HepG2 (cell line): Measurements from ENCODE around the gene BCAS3. TPM values are rescaled to one million over a fixed set of nuclear protein-coding genes. Genes with fewer than 3 reads are reported as not detected.

Source experiments
- ATAC-seq: fragments of 200-7000 bp; cut with Tn5 transposase; 3 replicates; pipeline ENCODE4 v1.9.1; 2020; ENCODE audit warnings: mild to moderate bottlenecking, moderate library complexity
- BruUV-seq: library from RNA; stranded (reverse); fragments of 400-500 nt; replicated peaks from 2 replicates; lab custom pipeline; 2021; lab: Mats Ljungman, UMichigan
- CTCF ChIA-PET: fragments of 300-600 bp; formaldehyde crosslinking; extraction: SDS; loops from one replicate; lab custom pipeline; 2021; ENCODE audit warnings: low total read pairs, inconsistent platforms, low intra/inter-chr PET ratio; lab: Yijun Ruan, JAX
- POLR2A ChIA-PET: fragments of 350-600 bp; sonication (Branson Sonifier 250); formaldehyde crosslinking; loops from one replicate; lab custom pipeline; 2020; ENCODE audit warnings: antibody characterized with exemption, inconsistent platforms; lab: Yijun Ruan, JAX
- DNase-seq: peaks from one replicate; pipeline ENCODE4 v3.0.0-alpha.2; 2015; ENCODE audit warnings: low spot score
- FAIRE-seq: peaks from 3 replicates; lab custom pipeline; 2011; peaks lifted over from hg19 to GRCh38; lab: Jason Lieb, UNC
- H2AFZ ChIP-seq: one replicate; pipeline ENCODE4 v1.6.1; 2011; ENCODE audit warnings: low read length, inconsistent platforms
- H3K27ac ChIP-seq: fragments of 300-600 bp; 3 replicates; pipeline ENCODE4 v1.8.0; 2011; ENCODE audit warnings: mixed run types, mild to moderate bottlenecking, mixed read lengths, low read length, inconsistent platforms; ENCODE audit not compliant: insufficient read depth; ENCODE audit errors: extremely low read length
- H3K27me3 ChIP-seq, 2 experiments: fragments of 200-600 bp in 1 of 2; 2 replicates in 1 of 2; 3 replicates in 1 of 2; pipeline versions ENCODE4 v1.6.0 to v1.8.0; 2011; ENCODE audit warnings: low read length in 2 of 2, mild to moderate bottlenecking in 2 of 2, moderate library complexity in 2 of 2, inconsistent platforms in 1 of 2; ENCODE audit not compliant: insufficient read depth in 2 of 2, control insufficient read depth in 1 of 2
- H3K36me3 ChIP-seq, 2 experiments: fragments of 200-600 bp in 1 of 2; replicated peaks in 1 of 2; 2 replicates in 1 of 2; 3 replicates in 1 of 2; pipeline versions ENCODE4 v1.5.1 to v1.8.0; 2011; ENCODE audit warnings: low read length in 2 of 2, inconsistent platforms in 1 of 2; ENCODE audit not compliant: insufficient read depth in 2 of 2, control insufficient read depth in 1 of 2
- H3K4me1 ChIP-seq: 2 replicates; pipeline ENCODE4 v1.5.1; 2012; ENCODE audit warnings: low read length, inconsistent platforms; ENCODE audit not compliant: insufficient read depth
- H3K4me2 ChIP-seq: 2 replicates; pipeline ENCODE4 v1.6.0; 2011; ENCODE audit warnings: low read depth, low read length, inconsistent platforms
- H3K4me3 ChIP-seq, 3 experiments: fragments of 200-600 bp in 1 of 3; sonication (generic), shearing (Covaris generic) in 1 of 3; replicated peaks in 1 of 3; 2 replicates each; pipeline ENCODE4 v1.5.1; 2011 to 2016; ENCODE audit warnings: low read length in 3 of 3, inconsistent platforms in 2 of 3, low read depth in 2 of 3, mild to moderate bottlenecking in 2 of 3, control low read depth in 1 of 3, mixed read lengths in 1 of 3; ENCODE audit not compliant: insufficient read depth in 1 of 3
- H3K79me2 ChIP-seq: one replicate; pipeline ENCODE4 v1.6.1; 2011; ENCODE audit warnings: low read length, inconsistent platforms; ENCODE audit not compliant: insufficient read depth
- H3K9ac ChIP-seq: 2 replicates; pipeline ENCODE4 v1.6.0; 2011; ENCODE audit warnings: mild to moderate bottlenecking, low read depth, low read length, inconsistent platforms; ENCODE audit not compliant: insufficient read depth
- H3K9me3 ChIP-seq: 2 replicates; pipeline ENCODE4 v1.5.1; 2012; ENCODE audit warnings: mild to moderate bottlenecking, low read length
- H4K20me1 ChIP-seq: 2 replicates; pipeline ENCODE4 v1.6.0; 2011; ENCODE audit warnings: inconsistent platforms, mild to moderate bottlenecking, low read length, moderate library complexity; ENCODE audit not compliant: insufficient read depth
- DNMT1 ChIP-seq: sonication (generic); formaldehyde crosslinking; IDR thresholded peaks from 2 replicates; pipeline ENCODE4 v1.5.1; 2020; ENCODE audit warnings: mild to moderate bottlenecking, missing genetic modification reagents
- TBL1XR1 ChIP-seq: fragments of 150-350 bp; IDR thresholded peaks from 2 replicates; pipeline ENCODE4 v1.6.1; 2014; ENCODE audit warnings: borderline replicate concordance, low read length; ENCODE audit not compliant: partially characterized antibody
- ZNF430 ChIP-seq: sonication (generic); formaldehyde crosslinking; IDR thresholded peaks from 2 replicates; pipeline ENCODE4 v1.9.0; 2021; ENCODE audit warnings: mild to moderate bottlenecking, missing genetic modification reagents
- ZNF605 ChIP-seq: sonication (generic); formaldehyde crosslinking; IDR thresholded peaks from 2 replicates; pipeline ENCODE4 v1.8.0; 2022; ENCODE audit warnings: mild to moderate bottlenecking, missing genetic modification reagents
- WGBS: methylation state at CpG from one replicate; pipeline ENCODE4 v1.1.6; 2017; ENCODE audit warnings: low lambda C conversion rate; 5-methylcytosine and 5-hydroxymethylcytosine counted together
- in situ Hi-C: cut with HindIII; loops from 2 replicates; pipeline ENCODE4 v1.10.0; 2017; ENCODE audit warnings: low pct_unique_long_range_greater_than_20kb; ENCODE audit not compliant: extremely low pct_ligation_motif_present
- intact Hi-C: fragments of 100-400 bp; cut with micrococcal nuclease; formaldehyde crosslinking; loops from one replicate; pipeline ENCODE4 v1.10.0; 2022; ENCODE audit not compliant: unreplicated experiment
- polyA plus RNA-seq, 8 experiments: library from polyadenylated mRNA; depleted of rRNA in 3 of 8; stranded (reverse) in 7 of 8; unstranded in 1 of 8; fragments of >200 nt; fragmentation: Illumina TruSeq in 4 of 8; extraction: Trizol in 4 of 8; gene quantifications; 2 replicates each; pipeline versions ENCODE4 v1.2.1 to v1.2.3, GENCODE V29; 2011 to 2016; ENCODE audit warnings: low read depth in 4 of 8, missing spikeins in 1 of 8, mixed read lengths in 1 of 8; ENCODE audit not compliant: insufficient read depth in 1 of 8
- total RNA-seq, 5 experiments: library from RNA; depleted of rRNA; stranded (reverse); fragments of >200 nt; fragmentation: Illumina TruSeq; extraction: Trizol; gene quantifications; 2 replicates each; pipeline ENCODE4 v1.2.3, GENCODE V29; 2016; ENCODE audit warnings: low read depth in 1 of 5
- TF ChIP-seq, protein P1 (sequence below): sonication (generic); formaldehyde crosslinking; IDR thresholded peaks from 2 replicates; pipeline ENCODE4 v1.5.1; 2020; ENCODE audit warnings: mild to moderate bottlenecking, missing genetic modification reagents, borderline replicate concordance
- TF ChIP-seq, protein P2 (sequence below): sonication (generic); formaldehyde crosslinking; IDR thresholded peaks from 2 replicates; pipeline ENCODE4 v1.4.0; 2020; ENCODE audit warnings: missing genetic modification reagents
- TF ChIP-seq, protein P3 (sequence below): sonication (generic); formaldehyde crosslinking; IDR thresholded peaks from 2 replicates; pipeline ENCODE4 v1.8.1; 2022; ENCODE audit warnings: mild to moderate bottlenecking, missing genetic modification reagents

The BCAS3 gene
- total and polyA plus RNA-seq, 2 of the 13 experiments (the other 11 are each of a cell fraction or from before 2014, with no cell fraction given) = 10.7 to 11.2 TPM

- intact Hi-C loops = no loop called here
- 95% methylated on average over 13 of the region's 13 CpGs for WGBS
- H3K27me3 ChIP-seq = no peaks in the 10 kb centered on the region
- ChIA-PET CTCF (no interaction called here), POLR2A (interaction anchor here (1.1 kb wide), 1 partner anchor 9 kb away, joined by 3 read pairs; no protein-coding TSS in a partner anchor)
- peaks cover 55% of the 10 kb centered on the region for H3K4me1 ChIP-seq
- no peaks in the 10 kb centered on the region for H4K20me1 ChIP-seq
- no peak for FAIRE-seq
- no peaks in the 10 kb centered on the region for H3K9me3 ChIP-seq
- no peak overlapping the region for H3K9ac ChIP-seq
- no peak for ATAC-seq
- in situ Hi-C loops = no loop called here
- H2AFZ ChIP-seq = no peak overlapping the region
- no TSS peak for BruUV-seq
- no peak overlapping the region for H3K4me2 ChIP-seq
- H3K79me2 ChIP-seq = no peaks in the 10 kb centered on the region
- no peak overlapping the region for H3K27ac ChIP-seq
- DNase-seq = no peak
- H3K36me3 ChIP-seq = no peaks in the 10 kb centered on the region
- no peak overlapping the region for H3K4me3 ChIP-seq
- TF ChIP-seq, protein P1, sequence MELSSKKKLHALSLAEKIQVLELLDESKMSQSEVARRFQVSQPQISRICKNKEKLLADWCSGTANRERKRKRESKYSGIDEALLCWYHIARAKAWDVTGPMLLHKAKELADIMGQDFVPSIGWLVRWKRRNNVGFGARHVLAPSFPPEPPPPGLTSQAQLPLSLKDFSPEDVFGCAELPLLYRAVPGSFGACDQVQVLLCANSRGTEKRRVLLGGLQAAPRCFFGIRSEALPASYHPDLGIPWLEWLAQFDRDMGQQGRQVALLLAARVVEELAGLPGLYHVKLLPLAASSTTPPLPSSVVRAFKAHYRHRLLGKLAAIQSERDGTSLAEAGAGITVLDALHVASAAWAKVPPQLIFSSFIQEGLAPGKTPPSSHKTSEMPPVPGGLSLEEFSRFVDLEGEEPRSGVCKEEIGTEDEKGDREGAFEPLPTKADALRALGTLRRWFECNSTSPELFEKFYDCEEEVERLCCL (CRISPR knock-in tag) = no peak
- TF ChIP-seq ZNF430 (CRISPR knock-in tag) (no peak), DNMT1 (CRISPR knock-in tag) (no peak), TBL1XR1 (no peak), ZNF605 (CRISPR knock-in tag) (no peak)
- TF ChIP-seq, protein P2, sequence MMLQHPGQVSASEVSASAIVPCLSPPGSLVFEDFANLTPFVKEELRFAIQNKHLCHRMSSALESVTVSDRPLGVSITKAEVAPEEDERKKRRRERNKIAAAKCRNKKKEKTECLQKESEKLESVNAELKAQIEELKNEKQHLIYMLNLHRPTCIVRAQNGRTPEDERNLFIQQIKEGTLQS = no peak
- TF ChIP-seq, protein P3, sequence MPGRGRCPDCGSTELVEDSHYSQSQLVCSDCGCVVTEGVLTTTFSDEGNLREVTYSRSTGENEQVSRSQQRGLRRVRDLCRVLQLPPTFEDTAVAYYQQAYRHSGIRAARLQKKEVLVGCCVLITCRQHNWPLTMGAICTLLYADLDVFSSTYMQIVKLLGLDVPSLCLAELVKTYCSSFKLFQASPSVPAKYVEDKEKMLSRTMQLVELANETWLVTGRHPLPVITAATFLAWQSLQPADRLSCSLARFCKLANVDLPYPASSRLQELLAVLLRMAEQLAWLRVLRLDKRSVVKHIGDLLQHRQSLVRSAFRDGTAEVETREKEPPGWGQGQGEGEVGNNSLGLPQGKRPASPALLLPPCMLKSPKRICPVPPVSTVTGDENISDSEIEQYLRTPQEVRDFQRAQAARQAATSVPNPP = no peak
- TF ChIP-seq, all 625 proteins: peak for 0
Measured at GRCh38 chr17:61384692-61385576, 707.3 kb downstream of the BCAS3 start.
